ENCODE data around the gene CFTR. TPM values are rescaled to one million over a fixed set of nuclear protein-coding genes. Genes with fewer than 3 reads are reported as not detected.

The CFTR gene
- total RNA-seq, 1 experiment from 2014 or later = not detected

DNA sequence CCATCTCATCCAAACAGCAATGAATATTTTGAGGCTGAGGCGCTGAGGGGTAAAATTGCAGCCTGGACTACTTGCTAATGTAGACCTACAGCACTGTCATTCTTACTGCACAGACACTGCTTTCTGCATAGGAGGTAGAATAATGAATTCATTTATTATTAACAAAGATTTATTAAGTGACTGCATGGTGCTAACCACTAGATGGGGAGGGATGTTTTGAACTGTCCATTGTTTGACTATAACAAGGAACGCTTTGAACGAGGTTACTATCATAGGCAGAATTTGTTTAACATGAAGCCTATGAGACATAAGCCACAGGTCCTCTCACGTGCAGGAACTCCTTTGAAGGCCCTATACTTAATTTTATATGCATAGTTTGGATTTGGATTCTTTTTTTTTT is 143.8 kb downstream of the CFTR start (continued):
- TF ChIP-seq, protein P1, sequence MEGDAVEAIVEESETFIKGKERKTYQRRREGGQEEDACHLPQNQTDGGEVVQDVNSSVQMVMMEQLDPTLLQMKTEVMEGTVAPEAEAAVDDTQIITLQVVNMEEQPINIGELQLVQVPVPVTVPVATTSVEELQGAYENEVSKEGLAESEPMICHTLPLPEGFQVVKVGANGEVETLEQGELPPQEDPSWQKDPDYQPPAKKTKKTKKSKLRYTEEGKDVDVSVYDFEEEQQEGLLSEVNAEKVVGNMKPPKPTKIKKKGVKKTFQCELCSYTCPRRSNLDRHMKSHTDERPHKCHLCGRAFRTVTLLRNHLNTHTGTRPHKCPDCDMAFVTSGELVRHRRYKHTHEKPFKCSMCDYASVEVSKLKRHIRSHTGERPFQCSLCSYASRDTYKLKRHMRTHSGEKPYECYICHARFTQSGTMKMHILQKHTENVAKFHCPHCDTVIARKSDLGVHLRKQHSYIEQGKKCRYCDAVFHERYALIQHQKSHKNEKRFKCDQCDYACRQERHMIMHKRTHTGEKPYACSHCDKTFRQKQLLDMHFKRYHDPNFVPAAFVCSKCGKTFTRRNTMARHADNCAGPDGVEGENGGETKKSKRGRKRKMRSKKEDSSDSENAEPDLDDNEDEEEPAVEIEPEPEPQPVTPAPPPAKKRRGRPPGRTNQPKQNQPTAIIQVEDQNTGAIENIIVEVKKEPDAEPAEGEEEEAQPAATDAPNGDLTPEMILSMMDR (IDR thresholded peaks at IDR 0.05 in 2 of 3, conservative IDR thresholded peaks at IDR 0.05 in 1 of 3; ENCODE audit: borderline replicate concordance in 1 of 3, insufficient read depth in 1 of 3, low read depth in 2 of 3, low read length in 2 of 3) = no peak
- no peak for TF ChIP-seq CBX3 (IDR thresholded peaks at IDR 0.05; ENCODE audit: low read depth)
- TF ChIP-seq SIN3A (IDR thresholded peaks at IDR 0.05; ENCODE audit: low read depth) = no peak

DNA sequence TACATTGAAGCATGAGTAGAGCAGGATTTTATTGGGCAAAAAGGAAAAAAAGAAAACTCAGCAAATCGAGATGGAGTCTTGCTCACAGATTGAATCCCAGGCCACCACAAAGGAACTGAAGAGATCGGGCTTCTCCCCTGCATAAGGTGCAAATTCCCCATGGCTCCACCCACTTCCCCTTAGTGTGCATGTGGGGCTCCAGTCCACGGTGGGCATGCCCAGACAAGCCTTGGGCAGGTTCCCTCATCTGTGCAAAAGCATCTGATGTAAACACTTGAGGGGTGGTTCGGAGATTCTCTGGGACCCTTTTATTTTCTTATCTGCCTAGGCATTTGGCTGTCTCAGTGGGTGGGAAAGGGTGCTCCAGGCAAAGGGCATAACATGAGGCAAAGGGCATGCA is 150.7 kb downstream of the CFTR start:
- no peak overlapping the region for H3K4me2 ChIP-seq (ENCODE audit: low read length)
- TF ChIP-seq EZH2 (IDR thresholded peaks at IDR 0.05) (no peak), FOSL1 (IDR thresholded peaks at IDR 0.05; ENCODE audit: low read depth) (no peak), POLR2AphosphoS5 (IDR thresholded peaks at IDR 0.05; ENCODE audit: low read depth, low read length) (no peak), ZNF274 (IDR thresholded peaks at IDR 0.05; ENCODE audit: low read depth, low read length) (no peak), JUND (IDR thresholded peaks at IDR 0.05) (no peak), SP1 (IDR thresholded peaks at IDR 0.05; ENCODE audit: low read depth) (no peak), CBX3 (IDR thresholded peaks at IDR 0.05; ENCODE audit: low read depth) (no peak), SRF (IDR thresholded peaks at IDR 0.05; ENCODE audit: low read depth) (no peak), EZH2phosphoT487 (IDR thresholded peaks at IDR 0.05; ENCODE audit: borderline replicate concordance) (no peak), RAD21 (IDR thresholded peaks at IDR 0.05; ENCODE audit: low read depth) (no peak), TCF7L2 (IDR thresholded peaks at IDR 0.05; ENCODE audit: borderline replicate concordance, extremely low read depth, insufficient read depth, insufficient read length) (no peak), YY1 (IDR thresholded peaks at IDR 0.05; ENCODE audit: extremely low read depth, insufficient replicate concordance, low read depth, low read length) (no peak)
- TF ChIP-seq, protein P1 (IDR thresholded peaks at IDR 0.05 in 2 of 3, conservative IDR thresholded peaks at IDR 0.05 in 1 of 3; ENCODE audit: borderline replicate concordance in 1 of 3, insufficient read depth in 1 of 3, low read depth in 2 of 3, low read length in 2 of 3) = no peak
- no peak overlapping the region for H2AFZ ChIP-seq (ENCODE audit: low read depth, low read length, poor library complexity, severe bottlenecking)
- H3K9me2 ChIP-seq (ENCODE audit: insufficient read depth) = 0 out of 2 replicates have a peak, but pooled peaks cover 3% of the 10 kb centered on the region
- H3K4me3 ChIP-seq (replicated peaks in 1 of 2; ENCODE audit: low read depth in 1 of 2, low read length in 2 of 2) = no peak overlapping the region
- H3K79me2 ChIP-seq (ENCODE audit: insufficient read depth, low read length) = no peaks in the 10 kb centered on the region
- RAD21 ChIA-PET (ENCODE audit: low non-redundant PET in 1 of 2, low total read pairs in 2 of 2, uncharacterized antibody in 2 of 2, unreplicated experiment in 2 of 2) = interaction anchor here in 1 of 2 experiments (0.6 kb wide), 1 partner anchor 20 kb away, joined by 3 read pairs; no protein-coding TSS in a partner anchor
- ATAC-seq (no peak), DNase-seq (ENCODE audit: low read depth, low spot score) (no peak)
- POLR2A ChIA-PET = no interaction called here
- H3K27me3 ChIP-seq (ENCODE audit: insufficient read depth, low read length) = no peaks in the 10 kb centered on the region
- H3K36me3 ChIP-seq (ENCODE audit: control insufficient read depth in 1 of 2, insufficient read depth in 2 of 2, low read length in 2 of 2) = no peaks in the 10 kb centered on the region
- no peaks in the 10 kb centered on the region for H3K4me1 ChIP-seq (ENCODE audit: control insufficient read depth in 1 of 2, insufficient read depth in 2 of 2, low read length in 2 of 2)
- CTCF ChIA-PET = no interaction called here
- H4K20me1 ChIP-seq (ENCODE audit: insufficient read depth) = no peaks in the 10 kb centered on the region
- intact Hi-C loops (cut with micrococcal nuclease) = no loop called here
- H3K9me3 ChIP-seq (ENCODE audit: control insufficient read depth in 1 of 2, insufficient read depth in 1 of 2, low read depth in 1 of 2, low read length in 2 of 2) = no peaks in the 10 kb centered on the region
- BruUV-seq (replicated peaks) = no TSS peak
- no peak overlapping the region for H3K9ac ChIP-seq (ENCODE audit: low read length)
- H3K27ac ChIP-seq (ENCODE audit: low read depth, low read length) = no peak overlapping the region
